GM12864 (cell line): Measurements from ENCODE around the gene SPACA7.

Experiments
- DNase-seq: peaks from one replicate; pipeline ENCODE4 v3.0.0-alpha.2; 2011; ENCODE audit warnings: low read depth
- H3K4me3 ChIP-seq: 2 replicates; pipeline ENCODE4 v1.5.1; 2011; ENCODE audit warnings: mild to moderate bottlenecking, low read depth, low read length, control low read depth
- CTCF ChIP-seq: IDR thresholded peaks from 2 replicates; pipeline ENCODE4 v1.5.1; 2011; ENCODE audit warnings: low read depth, mild to moderate bottlenecking, moderate library complexity, low read length, control low read depth, inconsistent platforms; ENCODE audit errors: missing control alignments

SPACA7 gene

GRCh38 chr13:112343591-112343990 is 32.6 kb upstream of the SPACA7 start:
- no peak overlapping the region for H3K4me3 ChIP-seq
- no peak for TF ChIP-seq CTCF
- no peak for DNase-seq

GRCh38 chr13:112345826-112346172 is 30.4 kb upstream of the SPACA7 start:
- DNase-seq, result no peak
- no peak for TF ChIP-seq CTCF

GRCh38 chr13:112346173-112346898 is 29.8 kb upstream of the SPACA7 start:
- DNase-seq, result no peak

More at GRCh38 chr13:112345826-112346172, 30.4 kb upstream of the SPACA7 start:
- H3K4me3 ChIP-seq, result no peak overlapping the region

GRCh38 chr13:112346899-112347229 is 29.3 kb upstream of the SPACA7 start:
- no peak for DNase-seq
- TF ChIP-seq CTCF, result no peak
- H3K4me3 ChIP-seq, result no peak overlapping the region

More at GRCh38 chr13:112346173-112346898, 29.8 kb upstream of the SPACA7 start:
- TF ChIP-seq CTCF, result no peak
- no peak overlapping the region for H3K4me3 ChIP-seq

GRCh38 chr13:112347986-112348385 is 28.2 kb upstream of the SPACA7 start:
- TF ChIP-seq CTCF, result no peak

GRCh38 chr13:112348642-112349345 is 27.4 kb upstream of the SPACA7 start:
- DNase-seq, result no peak
- no peak overlapping the region for H3K4me3 ChIP-seq
- TF ChIP-seq CTCF, result no peak

More at GRCh38 chr13:112347986-112348385, 28.2 kb upstream of the SPACA7 start:
- no peak for DNase-seq
- H3K4me3 ChIP-seq, result no peak overlapping the region
